ENCODE results near the gene SUSD1.

GRCh38 chr9:112124156-112124555 is 50.9 kb downstream of the SUSD1 start:
- TF ChIP-seq CTCF (IDR thresholded peaks at IDR 0.05), result no peak
- TF ChIP-seq POLR2A (IDR thresholded peaks at IDR 0.05), result no peak
